ENCODE results near the gene DNAJB5.

DNAJB5 gene

DNA sequence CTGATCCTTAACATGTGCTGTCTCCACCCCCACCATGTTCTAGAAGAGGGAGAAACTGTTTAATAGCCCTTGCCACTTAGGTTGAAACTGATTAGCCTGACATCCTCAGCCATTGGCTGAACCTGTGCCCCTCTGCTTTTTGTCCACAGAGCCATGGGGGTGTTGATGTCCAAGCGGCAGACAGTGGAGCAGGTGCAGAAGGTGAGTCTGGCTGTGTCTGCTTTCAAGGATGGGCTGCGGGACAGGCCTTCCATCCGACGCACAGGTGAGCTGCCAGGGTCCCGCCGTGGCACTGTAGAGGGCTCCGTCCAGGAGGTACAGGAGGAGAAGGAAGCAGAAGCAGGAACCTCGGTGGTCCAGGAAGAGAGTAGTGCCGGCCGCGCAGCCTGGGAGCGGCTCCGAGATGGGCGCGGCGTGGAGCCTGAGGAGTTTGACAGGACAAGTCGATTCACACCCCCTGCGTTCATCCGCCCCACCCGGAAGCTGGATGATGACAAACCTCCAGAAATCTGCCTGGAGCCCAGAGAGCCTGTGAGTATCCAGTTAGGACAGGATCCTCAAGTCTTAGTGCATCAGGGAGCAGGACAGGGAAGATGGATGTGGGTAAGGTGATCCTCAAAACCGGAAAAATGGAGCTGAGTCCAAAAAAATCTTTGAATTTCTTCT, 18.3 kb upstream of the DNAJB5 start:
- Histone ChIP-seq H4K20me1 (ENCODE audit: insufficient read depth) (no peaks in the 10 kb centered on the region), H3K79me2 (ENCODE audit: insufficient read depth, low read depth) (no peaks in the 10 kb centered on the region), H3K4me2 (no peak overlapping the region), H3K27ac (no peak overlapping the region), H3K27me3 (ENCODE audit: insufficient read depth, low read depth) (no peaks in the 10 kb centered on the region), H2AFZ (ENCODE audit: low read depth) (no peak overlapping the region), H3K36me3 (ENCODE audit: insufficient read depth) (no peaks in the 10 kb centered on the region), H3K4me1 (ENCODE audit: low read depth, poor library complexity, severe bottlenecking) (no peaks in the 10 kb centered on the region), H3K9ac (no peak overlapping the region), H3K4me3 (IDR thresholded peaks at IDR 0.05; ENCODE audit: insufficient read depth, low read depth, low read length) (no peak overlapping the region)
- TF ChIP-seq, protein P1, sequence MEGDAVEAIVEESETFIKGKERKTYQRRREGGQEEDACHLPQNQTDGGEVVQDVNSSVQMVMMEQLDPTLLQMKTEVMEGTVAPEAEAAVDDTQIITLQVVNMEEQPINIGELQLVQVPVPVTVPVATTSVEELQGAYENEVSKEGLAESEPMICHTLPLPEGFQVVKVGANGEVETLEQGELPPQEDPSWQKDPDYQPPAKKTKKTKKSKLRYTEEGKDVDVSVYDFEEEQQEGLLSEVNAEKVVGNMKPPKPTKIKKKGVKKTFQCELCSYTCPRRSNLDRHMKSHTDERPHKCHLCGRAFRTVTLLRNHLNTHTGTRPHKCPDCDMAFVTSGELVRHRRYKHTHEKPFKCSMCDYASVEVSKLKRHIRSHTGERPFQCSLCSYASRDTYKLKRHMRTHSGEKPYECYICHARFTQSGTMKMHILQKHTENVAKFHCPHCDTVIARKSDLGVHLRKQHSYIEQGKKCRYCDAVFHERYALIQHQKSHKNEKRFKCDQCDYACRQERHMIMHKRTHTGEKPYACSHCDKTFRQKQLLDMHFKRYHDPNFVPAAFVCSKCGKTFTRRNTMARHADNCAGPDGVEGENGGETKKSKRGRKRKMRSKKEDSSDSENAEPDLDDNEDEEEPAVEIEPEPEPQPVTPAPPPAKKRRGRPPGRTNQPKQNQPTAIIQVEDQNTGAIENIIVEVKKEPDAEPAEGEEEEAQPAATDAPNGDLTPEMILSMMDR (conservative IDR thresholded peaks at IDR 0.05; ENCODE audit: low read depth, low read length) = no peak

- no peak overlapping the region for H3K4me3 ChIP-seq (IDR thresholded peaks at IDR 0.05; ENCODE audit: insufficient read depth, low read depth, low read length)
- no peaks in the 10 kb centered on the region for H3K27me3 ChIP-seq (ENCODE audit: insufficient read depth, low read depth)
- H3K27ac ChIP-seq = no peak overlapping the region
- H3K36me3 ChIP-seq (ENCODE audit: insufficient read depth) = no peaks in the 10 kb centered on the region
- H2AFZ ChIP-seq (ENCODE audit: low read depth) = no peak overlapping the region
- no peak overlapping the region for H3K4me2 ChIP-seq
- no peak overlapping the region for H3K9ac ChIP-seq
- H3K4me1 ChIP-seq (ENCODE audit: low read depth, poor library complexity, severe bottlenecking) = no peaks in the 10 kb centered on the region
- no peaks in the 10 kb centered on the region for H3K79me2 ChIP-seq (ENCODE audit: insufficient read depth, low read depth)
- TF ChIP-seq, protein P1 (conservative IDR thresholded peaks at IDR 0.05; ENCODE audit: low read depth, low read length) = no peak
- H4K20me1 ChIP-seq (ENCODE audit: insufficient read depth) = no peaks in the 10 kb centered on the region
Measured at GRCh38 chr9:34974664-34975063, 14.9 kb upstream of the DNAJB5 start.

GRCh38 chr9:34976441-34976840, 13.1 kb upstream of the DNAJB5 start:
- TF ChIP-seq, protein P1 (conservative IDR thresholded peaks at IDR 0.05; ENCODE audit: low read depth, low read length) = no peak
- Histone ChIP-seq H3K36me3 (ENCODE audit: insufficient read depth) (no peaks in the 10 kb centered on the region), H3K4me3 (IDR thresholded peaks at IDR 0.05; ENCODE audit: insufficient read depth, low read depth, low read length) (no peak overlapping the region), H3K4me1 (ENCODE audit: low read depth, poor library complexity, severe bottlenecking) (no peaks in the 10 kb centered on the region), H3K27ac (no peak overlapping the region), H3K27me3 (ENCODE audit: insufficient read depth, low read depth) (no peaks in the 10 kb centered on the region), H3K79me2 (ENCODE audit: insufficient read depth, low read depth) (no peaks in the 10 kb centered on the region), H3K4me2 (no peak overlapping the region), H4K20me1 (ENCODE audit: insufficient read depth) (no peaks in the 10 kb centered on the region), H2AFZ (ENCODE audit: low read depth) (no peak overlapping the region), H3K9ac (no peak overlapping the region)

GRCh38 chr9:34976992-34977391, 12.6 kb upstream of the DNAJB5 start:
- H3K4me1 ChIP-seq (ENCODE audit: low read depth, poor library complexity, severe bottlenecking) = no peaks in the 10 kb centered on the region
- no peaks in the 10 kb centered on the region for H3K36me3 ChIP-seq (ENCODE audit: insufficient read depth)
- TF ChIP-seq, protein P1 (conservative IDR thresholded peaks at IDR 0.05; ENCODE audit: low read depth, low read length) = no peak
- no peaks in the 10 kb centered on the region for H3K79me2 ChIP-seq (ENCODE audit: insufficient read depth, low read depth)
- H3K4me3 ChIP-seq (IDR thresholded peaks at IDR 0.05; ENCODE audit: insufficient read depth, low read depth, low read length) = no peak overlapping the region
- no peak overlapping the region for H3K4me2 ChIP-seq
- no peak overlapping the region for H2AFZ ChIP-seq (ENCODE audit: low read depth)
- no peak overlapping the region for H3K27ac ChIP-seq
- H4K20me1 ChIP-seq (ENCODE audit: insufficient read depth) = no peaks in the 10 kb centered on the region
- no peaks in the 10 kb centered on the region for H3K27me3 ChIP-seq (ENCODE audit: insufficient read depth, low read depth)
- H3K9ac ChIP-seq = no peak overlapping the region
